Measurements from ENCODE around the gene IFI27L1. TPM values are rescaled to one million over a fixed set of nuclear protein-coding genes. Genes with fewer than 3 reads are reported as not detected.

The IFI27L1 gene
- total RNA-seq, 1 experiment from 2014 or later: 26.0 TPM

DNA sequence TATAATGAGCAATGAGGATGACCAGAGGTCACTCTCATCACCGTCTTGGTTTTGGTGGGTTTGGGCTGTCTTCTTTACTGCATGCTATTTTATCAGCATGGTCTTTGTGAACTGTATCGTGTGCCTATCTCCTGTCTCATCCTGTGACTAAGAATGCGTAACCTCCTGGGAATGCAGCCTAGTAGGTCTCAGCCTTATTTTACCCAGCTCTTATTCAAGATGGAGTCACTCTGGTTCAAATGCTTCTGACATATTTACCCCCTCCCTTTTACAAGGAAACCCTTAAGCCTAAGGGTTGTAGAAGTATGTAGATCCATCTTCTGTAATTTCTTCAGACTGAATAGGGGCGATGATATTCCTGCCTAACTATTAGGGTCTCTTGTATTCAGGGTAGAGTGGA, 8.4 kb downstream of the IFI27L1 start:
- H3K4me2 ChIP-seq (ENCODE audit: low read length): no peak overlapping the region
- intact Hi-C loops (cut with micrococcal nuclease): no loop called here
- H3K36me3 ChIP-seq (ENCODE audit: control insufficient read depth in 1 of 2, insufficient read depth in 2 of 2, low read length in 2 of 2): no peaks in the 10 kb centered on the region
- H3K4me1 ChIP-seq (ENCODE audit: control insufficient read depth in 1 of 2, insufficient read depth in 2 of 2, low read length in 2 of 2): peaks cover 0 to 6% of the 10 kb centered on the region in 2 experiments; a peak in 1 of 4 replicates
- TF ChIP-seq POLR2AphosphoS5 (IDR thresholded peaks at IDR 0.05; ENCODE audit: low read depth, low read length) (no peak), CBX3 (IDR thresholded peaks at IDR 0.05; ENCODE audit: low read depth) (no peak), POLR2A (IDR thresholded peaks at IDR 0.05; ENCODE audit: borderline replicate concordance, extremely low read depth, insufficient read depth, insufficient read length) (no peak), JUND (IDR thresholded peaks at IDR 0.05) (no peak), ELF1 (IDR thresholded peaks at IDR 0.05; ENCODE audit: borderline replicate concordance, low read depth) (no peak), SRF (IDR thresholded peaks at IDR 0.05; ENCODE audit: low read depth) (no peak), ZBTB33 (IDR thresholded peaks at IDR 0.05; ENCODE audit: extremely low read depth, insufficient replicate concordance, low read length) (no peak), ZFX (IDR thresholded peaks at IDR 0.05) (no peak), REST (IDR thresholded peaks at IDR 0.05; ENCODE audit: low read depth) (no peak), ATF3 (IDR thresholded peaks at IDR 0.05) (no peak), EZH2 (IDR thresholded peaks at IDR 0.05) (no peak), YY1 (IDR thresholded peaks at IDR 0.05; ENCODE audit: extremely low read depth, insufficient replicate concordance, low read depth, low read length) (no peak), CEBPB (IDR thresholded peaks at IDR 0.05; ENCODE audit: low read depth) (no peak)
- TF ChIP-seq, protein P1, sequence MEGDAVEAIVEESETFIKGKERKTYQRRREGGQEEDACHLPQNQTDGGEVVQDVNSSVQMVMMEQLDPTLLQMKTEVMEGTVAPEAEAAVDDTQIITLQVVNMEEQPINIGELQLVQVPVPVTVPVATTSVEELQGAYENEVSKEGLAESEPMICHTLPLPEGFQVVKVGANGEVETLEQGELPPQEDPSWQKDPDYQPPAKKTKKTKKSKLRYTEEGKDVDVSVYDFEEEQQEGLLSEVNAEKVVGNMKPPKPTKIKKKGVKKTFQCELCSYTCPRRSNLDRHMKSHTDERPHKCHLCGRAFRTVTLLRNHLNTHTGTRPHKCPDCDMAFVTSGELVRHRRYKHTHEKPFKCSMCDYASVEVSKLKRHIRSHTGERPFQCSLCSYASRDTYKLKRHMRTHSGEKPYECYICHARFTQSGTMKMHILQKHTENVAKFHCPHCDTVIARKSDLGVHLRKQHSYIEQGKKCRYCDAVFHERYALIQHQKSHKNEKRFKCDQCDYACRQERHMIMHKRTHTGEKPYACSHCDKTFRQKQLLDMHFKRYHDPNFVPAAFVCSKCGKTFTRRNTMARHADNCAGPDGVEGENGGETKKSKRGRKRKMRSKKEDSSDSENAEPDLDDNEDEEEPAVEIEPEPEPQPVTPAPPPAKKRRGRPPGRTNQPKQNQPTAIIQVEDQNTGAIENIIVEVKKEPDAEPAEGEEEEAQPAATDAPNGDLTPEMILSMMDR (IDR thresholded peaks at IDR 0.05 in 2 of 3, conservative IDR thresholded peaks at IDR 0.05 in 1 of 3; ENCODE audit: borderline replicate concordance in 1 of 3, insufficient read depth in 1 of 3, low read depth in 2 of 3, low read length in 2 of 3): no peak
- TF ChIP-seq, protein P2, sequence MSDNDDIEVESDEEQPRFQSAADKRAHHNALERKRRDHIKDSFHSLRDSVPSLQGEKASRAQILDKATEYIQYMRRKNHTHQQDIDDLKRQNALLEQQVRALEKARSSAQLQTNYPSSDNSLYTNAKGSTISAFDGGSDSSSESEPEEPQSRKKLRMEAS (IDR thresholded peaks at IDR 0.05): no peak
- H3K9me3 ChIP-seq (ENCODE audit: control insufficient read depth in 1 of 2, insufficient read depth in 1 of 2, low read depth in 1 of 2, low read length in 2 of 2): no peaks in the 10 kb centered on the region
- POLR2A ChIA-PET: no interaction called here
- no peak overlapping the region for H3K9ac ChIP-seq (ENCODE audit: low read length)
- no peak overlapping the region for H2AFZ ChIP-seq (ENCODE audit: low read depth, low read length, poor library complexity, severe bottlenecking)
- CTCF ChIA-PET: no interaction called here
- H3K27ac ChIP-seq (ENCODE audit: low read depth, low read length): no peak overlapping the region
- no TSS peak for BruUV-seq (replicated peaks)
- H4K20me1 ChIP-seq (ENCODE audit: insufficient read depth): no peaks in the 10 kb centered on the region
- H3K79me2 ChIP-seq (ENCODE audit: insufficient read depth, low read length): no peaks in the 10 kb centered on the region
- H3K9me2 ChIP-seq (ENCODE audit: insufficient read depth): no peaks in the 10 kb centered on the region
- DNase-seq (ENCODE audit: low read depth, low spot score): no peak
- no peak overlapping the region for H3K4me3 ChIP-seq (replicated peaks in 1 of 2; ENCODE audit: low read depth in 1 of 2, low read length in 2 of 2)
- ATAC-seq: no peak
- H3K27me3 ChIP-seq (ENCODE audit: insufficient read depth, low read length): no peaks in the 10 kb centered on the region
- RAD21 ChIA-PET (ENCODE audit: low non-redundant PET in 1 of 2, low total read pairs in 2 of 2, uncharacterized antibody in 2 of 2, unreplicated experiment in 2 of 2): no interaction called here

Measured in HCT116 (cell line).